ENCODE data around the gene SRP54.
A peak's percentile ranks its signal among the peaks of the same experiment; 100 is the strongest.
"Not testable (repeated sequence)": the region's sequence is repeated elsewhere in the genome, so short reads cannot be mapped to it uniquely, and the experiment has no call there.

SRP54 gene

DNA sequence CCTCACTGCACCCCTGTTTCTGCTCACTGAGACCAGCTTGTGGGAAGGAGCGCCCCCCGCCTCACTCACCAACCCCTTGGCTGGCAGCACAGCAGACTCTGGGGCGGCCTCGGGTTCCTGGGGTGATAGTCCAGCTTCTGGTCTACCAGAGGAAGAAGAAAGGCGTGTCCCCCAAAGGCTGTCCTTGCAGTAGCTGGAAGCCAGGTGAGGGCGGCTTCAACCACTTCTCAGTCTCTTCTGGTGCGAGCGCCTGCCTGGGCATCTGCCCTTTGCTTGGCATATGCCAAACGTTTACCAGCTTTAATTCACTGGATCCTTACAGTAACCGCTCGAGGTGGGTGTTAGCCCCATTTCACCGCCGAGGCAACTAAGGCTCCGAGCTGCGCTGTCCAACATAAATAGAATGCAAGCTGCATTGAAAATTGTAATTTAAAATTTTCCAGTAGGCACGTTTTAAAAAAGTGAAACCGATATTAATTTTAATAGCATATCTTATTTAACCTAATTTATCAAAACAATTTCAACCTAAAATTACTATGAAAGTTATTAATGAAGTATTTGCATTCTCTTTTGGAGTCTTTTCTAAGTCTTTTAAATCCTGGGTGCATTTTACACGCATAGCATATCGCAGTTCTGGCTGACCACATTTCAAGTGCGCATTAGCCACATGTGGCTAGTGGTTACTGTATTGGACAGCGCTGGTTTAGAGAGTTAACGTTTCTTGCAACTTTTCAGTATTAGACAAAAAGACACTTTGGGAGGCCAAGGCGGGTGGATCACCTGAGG, 64.2 kb downstream of the SRP54 start:
- DNase-seq (ENCODE audit: low read depth in 3 of 3): peak in 1 of 3 experiments; percentile 3

GRCh38 chr14:35047976-35048513, 65.3 kb downstream of the SRP54 start:
- no peak for DNase-seq (ENCODE audit: low read depth in 3 of 3)

GRCh38 chr14:35050652-35051051, 67.9 kb downstream of the SRP54 start:
- no peak for DNase-seq (ENCODE audit: low read depth in 3 of 3)

- DNase-seq (ENCODE audit: low read depth in 3 of 3): no peak
Observed at GRCh38 chr14:35051796-35052195, 69.0 kb downstream of the SRP54 start.

DNA sequence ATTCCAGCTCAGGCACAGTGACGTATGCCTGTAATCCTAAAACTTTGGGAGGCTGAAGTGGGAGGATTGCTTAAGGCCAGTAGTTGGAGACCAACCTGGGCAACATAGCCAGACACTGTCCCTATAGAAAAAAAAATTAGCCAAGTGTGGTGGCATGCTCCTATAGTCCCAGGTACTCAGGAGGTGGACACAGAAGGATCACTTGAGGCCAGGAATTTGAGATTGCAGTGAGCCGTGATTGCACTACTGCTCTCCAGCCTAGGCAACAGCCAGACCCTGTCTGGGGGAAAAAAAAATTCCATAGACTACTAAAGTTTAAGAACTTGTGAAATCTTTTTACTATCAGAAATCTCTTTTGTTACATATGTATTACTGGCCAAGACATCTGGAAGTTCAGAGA, 69.8 kb downstream of the SRP54 start:
- DNase-seq (ENCODE audit: low read depth in 3 of 3): no peak

DNA sequence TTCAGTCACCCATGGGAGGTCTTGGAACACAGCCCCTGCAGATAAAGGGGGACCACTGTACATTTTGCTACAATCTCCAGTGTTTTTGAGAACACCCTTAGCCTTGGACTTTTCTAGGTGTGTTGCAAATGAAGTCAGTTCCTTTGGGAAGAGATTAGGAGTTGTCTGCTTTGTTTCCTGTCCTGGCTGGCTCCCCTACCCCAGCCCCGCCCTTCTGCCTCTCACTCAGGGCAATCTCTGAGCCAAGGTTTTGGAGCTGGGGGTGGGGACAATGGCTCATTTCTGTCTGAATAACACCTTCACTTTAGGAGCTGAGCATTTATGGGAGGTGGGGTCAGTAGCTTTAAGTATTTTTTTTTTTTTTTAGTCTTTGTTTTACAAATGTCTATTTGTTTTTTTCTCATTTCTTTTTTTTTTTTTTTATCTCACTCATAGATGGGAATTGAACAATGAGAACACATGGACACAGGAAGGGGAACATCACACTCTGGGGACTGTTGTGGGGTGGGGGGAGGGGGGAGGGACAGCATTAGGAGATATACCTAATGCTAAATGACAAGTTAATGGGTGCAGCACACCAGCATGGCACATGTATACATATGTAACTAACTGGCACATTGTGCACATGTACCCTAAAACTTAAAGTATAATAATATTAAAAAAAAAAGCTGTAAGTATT, 78.5 kb downstream of the SRP54 start:
- not testable (repeated sequence) for DNase-seq (ENCODE audit: low read depth in 3 of 3)

DNA sequence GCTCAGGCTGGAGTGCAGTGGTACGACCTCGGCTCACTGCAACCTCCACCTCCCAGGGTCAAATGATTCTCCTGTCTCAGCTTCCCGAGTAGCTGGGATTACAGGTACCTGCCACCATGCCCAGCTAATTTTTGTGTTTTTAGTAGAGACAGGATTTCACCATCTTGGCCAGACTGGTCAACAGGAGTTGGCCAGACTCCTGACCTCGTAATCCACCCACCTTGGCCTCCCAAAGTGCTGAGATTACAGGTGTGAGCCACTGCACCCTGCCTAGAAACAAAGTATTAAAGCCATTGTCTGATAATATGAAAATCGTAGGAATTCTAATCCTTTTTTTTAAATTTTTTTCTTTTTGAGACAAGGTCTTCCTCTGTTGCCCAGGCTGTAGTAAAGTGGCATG, 82.9 kb downstream of the SRP54 start:
- not testable (repeated sequence) for DNase-seq (ENCODE audit: low read depth in 3 of 3)

- no peak for DNase-seq (ENCODE audit: low read depth in 3 of 3)
Observed at GRCh38 chr14:35068238-35069012, 85.6 kb downstream of the SRP54 start.

DNA sequence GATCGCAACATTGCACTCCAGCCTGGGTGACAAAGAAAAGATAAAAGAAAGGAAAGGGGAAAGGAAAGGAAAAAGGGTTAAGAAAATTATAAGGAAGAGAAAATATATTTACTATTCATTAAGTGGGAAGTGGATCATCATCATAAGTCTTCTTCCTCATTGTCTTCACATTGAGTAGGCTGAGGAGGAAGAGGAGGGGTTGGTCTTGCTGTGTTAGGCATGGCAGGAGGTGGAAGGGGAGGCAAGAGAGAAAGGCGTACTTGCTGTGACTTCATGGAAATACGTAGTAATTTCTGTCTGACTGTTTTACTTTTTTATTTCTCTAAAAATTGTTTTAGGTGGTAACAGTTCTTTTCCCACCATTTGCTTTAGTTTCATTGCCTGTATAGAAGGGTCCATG, 89.4 kb downstream of the SRP54 start:
- no peak for DNase-seq (ENCODE audit: low read depth in 3 of 3)

GRCh38 chr14:35073486-35073885, 90.7 kb downstream of the SRP54 start:
- no peak for DNase-seq (ENCODE audit: low read depth in 3 of 3)

GRCh38 chr14:35078082-35078481, 95.3 kb downstream of the SRP54 start:
- DNase-seq (ENCODE audit: low read depth in 3 of 3): no peak

Data from stimulated activated CD4-positive, alpha-beta T cell treated with anti-CD3 and anti-CD28 coated beads, TNF-alpha, amount 100 ng/mL, for 4 hours (primary cell).